Activated T-cell treated with anti-CD3 and anti-CD28 coated beads, Interleukin-2, amount 50 U/mL, for 72 hours (primary cell): Measurements from ENCODE around the gene TADA2A. TPM values are rescaled to one million over a fixed set of nuclear protein-coding genes. Genes with fewer than 3 reads are reported as not detected.
A peak's percentile ranks its signal among the peaks of the same experiment; 100 is the strongest.

Experiments used
- ATAC-seq, 2 donors: fragments of 150-1000 bp; cut with Tn5 transposase; replicated peaks in 1 of 2; 2 replicates each; pipeline ENCODE4 v1.10.0; 2021; ENCODE audit warnings: moderate library complexity in 2 of 2, mild to moderate bottlenecking in 1 of 2
- DNase-seq, 2 donors: peaks; one replicate each; pipeline ENCODE4 v3.0.0; 2021 to 2022; ENCODE audit warnings: mixed read lengths in 1 of 2
- H3K27ac Mint-ChIP-seq: one replicate; pipeline ENCODE4 v1.8.0; 2022; ENCODE audit warnings: mild to moderate bottlenecking, moderate library complexity, mixed read lengths
- H3K27me3 Mint-ChIP-seq: one replicate; pipeline ENCODE4 v1.8.0; 2022; ENCODE audit warnings: low read depth, mixed read lengths
- H3K36me3 Mint-ChIP-seq, 2 donors: one replicate each; pipeline ENCODE4 v1.8.0; 2022; ENCODE audit warnings: mixed read lengths in 2 of 2, mild to moderate bottlenecking in 1 of 2; ENCODE audit not compliant: insufficient read depth in 2 of 2
- H3K4me1 Mint-ChIP-seq: one replicate; pipeline ENCODE4 v1.8.0; 2022; ENCODE audit warnings: low read depth, mixed read lengths
- H3K4me3 Mint-ChIP-seq, 2 donors: one replicate each; pipeline ENCODE4 v1.8.0; 2022; ENCODE audit warnings: mild to moderate bottlenecking in 2 of 2, mixed read lengths in 2 of 2, moderate library complexity in 2 of 2
- H3K9me3 Mint-ChIP-seq, 2 donors: one replicate each; pipeline ENCODE4 v1.8.0; 2022; ENCODE audit warnings: mixed read lengths in 2 of 2
- total RNA-seq, 2 donors: library from RNA; stranded (reverse); gene quantifications; one replicate each; pipeline ENCODE4 v1.2.3, GENCODE V29; 2022

TADA2A gene
- total RNA-seq, 2 donors from 2014 or later: 39.4 to 42.3 TPM

DNA sequence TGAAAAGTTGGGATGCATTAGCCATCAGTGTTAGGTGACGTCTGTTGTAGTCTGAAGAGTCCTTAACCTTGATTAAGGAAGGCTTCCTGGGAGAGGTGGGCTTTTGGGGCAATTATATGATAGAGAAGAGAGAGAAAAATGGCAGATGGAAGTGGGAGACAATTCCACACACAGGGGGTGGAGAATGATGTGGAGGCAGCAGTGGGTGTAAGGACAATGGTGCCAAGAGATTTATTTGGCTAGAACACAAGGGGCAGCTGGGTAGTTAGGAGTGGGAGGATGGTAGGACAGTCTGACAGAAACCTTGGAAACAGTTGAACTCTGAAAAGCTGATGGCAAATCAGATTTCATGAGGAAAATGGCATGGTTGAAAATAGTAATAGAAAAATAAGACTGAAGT lies 72.3 kb downstream of the TADA2A start:
- peaks cover 4 to 11% of the 10 kb centered on the region in 2 donors for H3K36me3 Mint-ChIP-seq
- H3K27ac Mint-ChIP-seq: no peak overlapping the region
- no peak overlapping the region for H3K4me3 Mint-ChIP-seq
- ATAC-seq (no peak), DNase-seq (no peak)
- no peaks in the 10 kb centered on the region for H3K27me3 Mint-ChIP-seq
- no peaks in the 10 kb centered on the region for H3K9me3 Mint-ChIP-seq
- H3K4me1 Mint-ChIP-seq: peaks cover 12% of the 10 kb centered on the region

DNA sequence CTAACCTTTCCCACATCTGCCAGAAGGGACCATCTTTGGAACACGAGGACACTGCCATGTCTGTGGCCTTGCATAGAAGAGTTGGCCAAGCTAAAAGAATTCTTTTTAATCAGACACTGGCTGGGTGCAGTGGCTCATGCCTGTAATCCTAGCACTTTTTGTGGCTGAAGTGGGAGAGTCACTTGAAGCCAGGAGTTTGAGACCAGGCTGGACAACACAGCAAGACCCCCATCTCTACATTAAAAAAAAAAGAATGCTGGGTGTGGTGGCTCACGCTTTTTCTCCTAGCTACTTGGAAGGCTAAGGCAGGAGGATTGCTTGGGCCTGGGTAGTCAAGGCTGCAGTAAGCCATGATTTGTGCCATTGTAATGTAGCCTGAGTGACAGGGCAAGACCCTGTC lies 73.7 kb downstream of the TADA2A start:
- H3K27ac Mint-ChIP-seq: no peak overlapping the region
- peaks cover 12% of the 10 kb centered on the region for H3K4me1 Mint-ChIP-seq
- no peak for DNase-seq
- H3K9me3 Mint-ChIP-seq: no peaks in the 10 kb centered on the region
- H3K27me3 Mint-ChIP-seq: no peaks in the 10 kb centered on the region
- no peak overlapping the region for H3K4me3 Mint-ChIP-seq
- H3K36me3 Mint-ChIP-seq: peaks cover 4 to 11% of the 10 kb centered on the region in 2 donors
- ATAC-seq: no peak

DNA sequence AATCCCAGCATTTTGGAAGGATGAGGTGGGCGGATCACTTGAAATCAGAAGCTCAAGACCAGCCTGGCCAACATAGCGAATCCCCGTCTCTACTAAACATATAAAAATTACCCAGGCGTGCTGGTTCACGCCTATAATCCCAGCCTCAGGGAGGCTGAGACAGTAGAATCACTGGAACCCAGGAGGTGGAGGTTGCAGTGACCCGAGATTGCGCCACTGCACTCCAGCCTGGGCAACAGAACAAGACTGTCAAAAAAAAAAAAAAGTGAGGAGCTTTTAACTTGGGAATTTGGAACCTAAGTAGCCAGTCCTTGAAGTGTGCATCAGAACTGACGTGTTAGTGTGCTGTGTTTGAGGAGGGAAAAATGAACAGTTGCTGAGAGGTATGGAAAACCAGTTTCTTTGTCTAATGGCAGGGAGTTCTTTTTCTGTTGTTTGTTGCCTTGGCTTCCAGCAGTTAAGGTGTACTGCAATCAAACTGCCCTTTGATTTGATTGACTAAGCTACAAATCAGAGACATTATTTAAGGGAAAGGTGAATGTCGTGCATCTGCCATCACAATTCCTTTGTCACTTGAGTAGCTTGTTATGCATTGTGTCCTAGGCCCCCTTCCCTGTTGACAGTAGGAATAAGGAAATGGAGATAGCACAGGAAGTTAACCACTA lies 74.4 kb downstream of the TADA2A start:
- DNase-seq: no peak
- Mint-ChIP-seq H3K27ac (no peak overlapping the region), H3K27me3 (no peaks in the 10 kb centered on the region), H3K36me3 (peaks cover 4 to 11% of the 10 kb centered on the region in 2 donors), H3K4me1 (peaks cover 12% of the 10 kb centered on the region), H3K9me3 (no peaks in the 10 kb centered on the region), H3K4me3 (no peak overlapping the region)
- ATAC-seq: no peak

DNA sequence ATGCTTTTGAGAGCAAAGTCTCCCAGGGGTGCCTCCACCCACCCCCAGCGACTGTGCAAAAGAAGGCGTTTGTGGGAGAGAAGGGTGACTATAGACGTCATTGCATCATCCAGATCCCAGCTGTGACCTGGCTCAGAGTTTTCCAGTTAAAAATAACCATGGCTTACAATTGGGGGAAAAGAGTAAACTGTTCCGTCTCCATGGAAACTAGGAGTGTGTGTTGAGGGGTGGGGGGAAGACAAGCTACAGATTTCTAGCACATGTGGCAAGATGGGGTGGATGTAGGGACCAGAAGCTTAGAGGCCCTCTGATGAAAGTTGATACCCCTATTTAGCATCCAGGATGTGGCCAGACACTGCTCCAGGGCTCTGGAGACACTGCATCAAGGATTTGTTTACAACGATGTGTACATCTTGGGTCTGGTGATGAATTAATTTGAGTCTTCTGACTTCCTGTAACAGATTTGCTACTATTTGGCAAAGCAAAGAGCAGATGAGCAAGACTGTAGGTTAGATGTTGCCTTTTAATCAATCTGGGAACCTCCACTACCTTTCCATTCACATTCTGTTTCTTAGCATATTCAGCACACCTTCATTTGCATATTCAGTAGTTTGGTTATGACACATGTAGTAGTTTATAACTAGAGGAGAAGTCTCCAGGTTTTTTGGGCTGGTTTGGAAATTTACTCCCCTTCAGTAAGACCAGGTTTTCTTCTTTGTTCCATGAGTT lies 76.8 kb downstream of the TADA2A start:
- peaks cover 20% of the 10 kb centered on the region for H3K4me1 Mint-ChIP-seq
- no peaks in the 10 kb centered on the region for H3K27me3 Mint-ChIP-seq
- H3K4me3 Mint-ChIP-seq: no peak overlapping the region
- peaks cover 2 to 11% of the 10 kb centered on the region in 2 donors for H3K36me3 Mint-ChIP-seq
- peak overlapping the region; percentile 33 for H3K27ac Mint-ChIP-seq
- ATAC-seq: peak; percentile 23 to 52
- H3K9me3 Mint-ChIP-seq: no peaks in the 10 kb centered on the region
- no peak for DNase-seq

DNA sequence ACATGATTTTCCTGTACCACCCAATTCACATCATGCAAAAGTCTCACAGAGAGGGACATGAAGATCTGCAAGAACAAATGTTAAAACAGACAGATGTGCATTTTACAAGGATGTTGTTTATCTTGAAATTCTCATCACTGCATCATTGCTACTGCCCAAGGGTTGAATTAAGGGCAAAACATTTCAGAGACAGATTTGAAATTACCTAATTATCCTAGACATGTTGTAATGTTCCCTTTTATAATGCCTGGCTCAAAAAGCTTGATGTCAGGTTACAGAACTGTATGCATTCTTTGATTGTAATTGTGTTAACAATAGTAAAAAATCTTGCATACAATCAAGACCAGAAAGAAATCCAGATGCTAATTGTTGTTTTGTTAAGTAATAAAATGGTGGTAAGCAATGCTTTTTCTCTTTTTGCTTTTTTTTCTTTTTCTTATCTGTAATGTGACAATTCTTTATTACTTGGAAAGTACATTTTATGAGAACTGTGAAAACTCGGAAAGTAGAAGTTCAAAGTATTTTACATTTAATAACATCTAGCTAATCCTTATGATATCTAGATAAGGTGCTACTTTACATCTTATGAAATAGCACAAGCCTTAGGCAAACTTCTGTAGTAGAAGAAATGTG lies 79.4 kb downstream of the TADA2A start:
- Mint-ChIP-seq H3K27ac (no peak overlapping the region), H3K36me3 (peaks cover 0 to 2% of the 10 kb centered on the region in 2 donors), H3K27me3 (no peaks in the 10 kb centered on the region), H3K4me3 (no peak overlapping the region), H3K4me1 (peaks cover 35% of the 10 kb centered on the region), H3K9me3 (no peaks in the 10 kb centered on the region)
- no peak for ATAC-seq
- no peak for DNase-seq

DNA sequence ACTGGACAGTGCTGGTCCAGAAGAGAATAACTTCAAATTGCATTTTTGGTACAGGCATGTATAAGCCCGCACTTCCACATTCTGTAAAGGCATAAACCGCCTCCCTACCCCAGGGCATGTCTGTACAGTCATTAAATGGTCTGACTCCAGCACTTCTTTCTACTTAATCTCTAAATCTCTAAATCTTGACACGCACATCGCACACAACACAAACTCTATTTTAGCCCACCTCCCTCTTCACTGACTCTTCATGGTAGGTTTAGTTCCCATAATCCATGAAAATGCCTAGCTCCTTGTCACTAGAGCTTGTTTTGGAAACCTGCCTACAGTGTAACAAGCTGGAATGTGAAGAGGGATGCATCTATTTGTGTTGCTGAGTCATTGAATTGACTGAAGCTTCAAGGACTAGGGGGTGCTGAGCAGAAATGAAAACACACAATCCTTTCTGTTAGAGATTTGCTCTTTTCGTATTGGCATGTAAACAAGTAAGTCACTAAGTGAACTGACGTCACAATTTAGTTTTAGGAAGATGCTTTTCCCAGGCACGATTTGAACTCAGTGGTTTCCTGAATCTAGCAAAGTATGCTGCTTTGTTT lies 81.4 kb downstream of the TADA2A start:
- peaks cover 0 to 2% of the 10 kb centered on the region in 2 donors for H3K36me3 Mint-ChIP-seq
- no peaks in the 10 kb centered on the region for H3K9me3 Mint-ChIP-seq
- DNase-seq (peak in 1 of 2 donors; percentile 18), ATAC-seq (peak in 1 of 2 donors; percentile 20)
- peak overlapping the region; percentile 87 for H3K27ac Mint-ChIP-seq
- no peaks in the 10 kb centered on the region for H3K27me3 Mint-ChIP-seq
- H3K4me1 Mint-ChIP-seq: peaks cover 40% of the 10 kb centered on the region
- H3K4me3 Mint-ChIP-seq: peak overlapping the region; percentile 96 to 97

DNA sequence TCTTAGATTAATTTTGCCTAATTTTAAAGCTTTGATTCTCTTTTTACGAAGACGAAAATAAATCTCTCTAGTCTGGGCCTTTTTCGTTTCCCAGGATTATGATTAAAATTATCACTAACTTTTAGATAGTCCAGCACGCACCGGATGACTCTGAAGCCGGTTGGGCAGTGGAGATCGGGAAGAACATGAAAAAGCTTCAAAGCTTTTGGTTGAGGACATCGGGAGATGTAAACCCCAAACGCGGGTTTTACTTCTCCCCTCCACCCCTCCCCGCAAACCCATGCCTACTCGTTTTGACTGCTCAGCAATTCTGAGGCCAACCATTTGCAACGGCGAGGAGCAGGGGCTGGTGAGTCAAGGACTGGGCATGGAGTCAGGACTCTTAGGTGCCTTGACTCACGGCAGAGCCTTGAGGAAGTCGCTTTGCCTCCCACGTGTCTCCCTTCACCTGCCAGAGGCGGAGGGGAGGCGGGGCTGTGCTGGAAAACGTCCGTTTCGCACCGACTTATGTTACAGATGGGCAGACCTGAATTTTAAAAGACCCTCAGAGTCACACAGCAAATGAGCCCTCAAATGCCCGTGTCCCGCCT lies 82.0 kb downstream of the TADA2A start:
- peaks cover 0 to 2% of the 10 kb centered on the region in 2 donors for H3K36me3 Mint-ChIP-seq
- H3K27ac Mint-ChIP-seq: peak overlapping the region; percentile 87
- H3K27me3 Mint-ChIP-seq: no peaks in the 10 kb centered on the region
- DNase-seq (peak; percentile 68 to 81), ATAC-seq (peak; percentile 62 to 67)
- H3K4me3 Mint-ChIP-seq: peak overlapping the region; percentile 96 to 97
- peaks cover 38% of the 10 kb centered on the region for H3K4me1 Mint-ChIP-seq
- H3K9me3 Mint-ChIP-seq: no peaks in the 10 kb centered on the region

DNA sequence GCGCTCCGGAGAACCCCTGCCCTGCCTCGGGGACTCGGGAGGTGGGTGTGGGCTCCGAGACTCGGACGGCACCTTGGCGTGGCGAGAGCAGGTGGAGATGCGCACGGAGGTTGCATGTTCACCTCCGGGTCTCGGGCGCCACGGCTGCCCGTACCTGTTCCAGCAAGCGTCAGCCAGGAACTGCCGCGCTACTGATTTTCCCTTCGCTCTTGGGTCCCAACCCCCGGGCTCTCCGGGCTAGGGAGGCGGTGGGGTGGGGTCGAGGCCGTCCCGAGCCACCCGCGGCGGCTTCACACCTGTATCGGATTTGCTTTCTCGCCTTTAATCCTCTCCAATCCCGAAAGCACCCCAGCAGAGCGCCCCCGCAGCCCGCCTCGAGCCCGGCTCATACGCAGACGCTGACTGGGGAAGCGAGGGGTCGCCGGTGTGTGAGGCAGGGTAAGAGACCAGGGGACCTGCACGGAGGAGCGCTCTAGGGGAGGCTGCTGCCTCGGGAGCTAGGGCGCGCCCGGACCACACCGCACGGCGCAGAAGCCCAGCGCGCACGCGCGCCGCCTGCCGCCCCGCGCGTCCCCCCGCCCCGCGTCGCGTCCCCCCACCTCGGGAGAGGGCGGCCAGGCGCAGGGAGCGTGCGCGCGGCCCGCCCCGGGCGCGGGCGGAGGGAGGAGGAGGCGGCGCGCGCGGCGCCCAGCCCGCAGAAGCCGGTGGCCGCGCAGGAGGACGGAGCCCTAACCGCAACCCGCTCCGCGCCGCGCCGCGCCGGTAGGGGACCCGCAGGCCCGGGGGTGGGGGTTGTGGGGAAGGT lies 82.7 kb downstream of the TADA2A start, which contains the start of gene DUSP14:
DUSP14 (plus strand) TSS at position 695 of the 805 bp plus-strand sequence. CDS start 22,382 bp downstream, outside the sequence.
- Mint-ChIP-seq H3K4me3 (peak within 1 kb of the TSS; percentile 96 to 97), H3K9me3 (no peaks in the 10 kb centered on the region), H3K27ac (peak within 1 kb of the TSS; percentile 89), H3K36me3 (peaks cover 0 to 2% of the 10 kb centered on the region in 2 donors), H3K4me1 (peaks cover 40% of the 10 kb centered on the region), H3K27me3 (no peaks in the 10 kb centered on the region)
- ATAC-seq: peak; percentile 79 to 80
- DNase-seq: peak; percentile 81 to 87

DNA sequence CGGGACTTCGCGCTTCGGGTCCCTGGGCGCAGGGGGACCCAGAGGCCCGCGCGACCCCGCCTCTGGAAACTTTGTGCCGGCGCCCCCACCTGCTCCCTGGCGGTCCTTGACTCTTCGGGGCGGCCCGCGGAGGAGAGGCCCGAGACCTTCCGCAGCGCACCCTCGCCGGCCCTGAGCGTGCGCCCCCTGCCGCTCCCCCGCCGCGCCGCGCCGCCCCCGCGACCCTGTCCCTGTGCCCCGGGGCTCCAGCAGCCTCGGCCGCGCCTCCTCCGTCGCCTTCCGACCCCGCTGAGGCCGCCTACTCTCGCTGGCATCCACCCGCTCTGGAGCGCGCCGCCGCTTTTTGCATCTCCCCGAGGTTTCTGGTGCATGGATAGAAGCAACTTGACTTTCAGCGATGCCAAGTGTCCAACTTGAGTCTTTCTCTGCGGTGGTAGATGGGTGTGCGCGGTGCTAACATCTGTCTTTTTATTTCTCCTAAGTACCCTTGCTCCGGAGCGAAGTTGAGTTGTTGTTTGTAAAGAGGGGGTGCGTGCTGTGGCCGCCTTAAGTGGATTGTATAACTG lies 83.4 kb downstream of the TADA2A start:
- peak; percentile 64 to 65 for ATAC-seq
- Mint-ChIP-seq H3K9me3 (no peaks in the 10 kb centered on the region), H3K36me3 (peaks cover 0 to 2% of the 10 kb centered on the region in 2 donors), H3K4me1 (peaks cover 40% of the 10 kb centered on the region), H3K27me3 (no peaks in the 10 kb centered on the region), H3K27ac (peak overlapping the region; percentile 82), H3K4me3 (peak overlapping the region; percentile 95 to 97)
- DNase-seq: peak; percentile 85 to 89

DNA sequence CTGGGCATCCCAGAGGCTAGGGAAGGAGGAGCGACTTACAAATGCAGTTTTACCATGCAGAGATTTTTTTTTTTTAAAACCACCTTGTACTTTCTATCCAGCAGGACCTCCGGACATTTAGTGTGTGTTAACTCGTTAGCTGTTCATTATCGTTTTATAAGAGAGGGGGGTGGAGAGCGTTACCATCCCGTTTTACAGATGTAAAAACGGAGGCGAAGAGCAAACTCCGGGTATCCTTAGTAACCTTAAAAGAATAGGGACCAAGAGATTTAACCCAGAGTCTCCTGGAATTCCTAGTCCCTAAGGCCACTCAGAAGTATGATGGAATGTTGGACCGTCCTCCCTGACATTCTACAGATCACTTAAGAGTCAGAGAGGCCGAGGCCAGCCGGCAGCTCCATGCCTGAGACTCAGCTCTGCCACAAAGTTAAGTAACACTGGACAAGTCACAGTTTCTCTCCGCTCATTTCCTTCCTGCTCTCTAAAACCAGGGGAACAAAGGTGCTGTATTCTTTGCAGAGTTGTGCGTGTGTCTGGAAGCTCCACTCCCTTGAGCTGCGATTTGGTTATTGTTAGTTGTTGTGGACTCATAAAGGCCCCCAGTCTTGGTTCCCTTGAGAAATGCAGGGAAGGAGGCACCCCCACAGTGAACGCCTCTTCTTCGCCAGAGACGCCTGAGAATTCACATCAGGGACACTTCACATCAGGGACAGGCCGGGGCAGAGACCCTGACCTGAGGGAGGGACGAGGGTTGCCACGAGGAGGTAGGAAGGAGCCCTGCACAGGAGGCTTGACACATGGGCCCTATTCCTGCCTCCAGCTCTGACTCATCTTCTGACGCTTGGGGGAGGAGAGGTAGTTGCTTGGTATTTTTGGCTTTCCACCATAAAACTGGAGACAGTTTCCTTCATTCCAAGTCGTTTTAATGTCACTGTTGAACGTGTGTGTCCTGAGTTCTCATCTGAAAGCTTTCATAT lies 84.2 kb downstream of the TADA2A start:
- H3K36me3 Mint-ChIP-seq: peaks cover 0 to 2% of the 10 kb centered on the region in 2 donors
- H3K27ac Mint-ChIP-seq: peak overlapping the region; percentile 82
- H3K4me1 Mint-ChIP-seq: peaks cover 40% of the 10 kb centered on the region
- no peaks in the 10 kb centered on the region for H3K9me3 Mint-ChIP-seq
- peak overlapping the region; percentile 95 to 97 for H3K4me3 Mint-ChIP-seq
- DNase-seq (peak in 1 of 2 donors; percentile 22), ATAC-seq (no peak)
- no peaks in the 10 kb centered on the region for H3K27me3 Mint-ChIP-seq

DNA sequence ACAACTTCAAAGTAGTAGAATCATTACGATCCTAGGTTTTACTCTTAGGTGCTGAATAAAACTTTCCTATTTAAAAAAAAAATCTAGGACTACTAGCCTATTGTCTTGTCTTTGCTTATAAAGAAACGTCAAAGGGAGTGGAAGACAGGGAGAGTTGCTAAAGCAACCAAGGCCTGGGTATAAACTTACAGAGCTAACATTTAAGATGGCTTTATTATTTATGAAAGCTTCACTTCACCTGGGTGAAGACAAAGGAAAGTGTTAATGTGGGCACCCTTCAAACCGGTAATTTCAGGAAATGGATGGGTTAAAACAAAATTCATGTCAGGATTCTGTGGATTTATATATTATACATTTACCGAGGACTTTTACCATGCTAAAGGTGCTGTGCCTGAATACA lies 85.5 kb downstream of the TADA2A start:
- no peak for DNase-seq
- Mint-ChIP-seq H3K4me1 (peaks cover 40% of the 10 kb centered on the region), H3K27ac (no peak overlapping the region), H3K4me3 (peak overlapping the region in 1 of 2 donors; percentile 32), H3K36me3 (peaks cover 0 to 2% of the 10 kb centered on the region in 2 donors), H3K27me3 (no peaks in the 10 kb centered on the region), H3K9me3 (no peaks in the 10 kb centered on the region)
- ATAC-seq: no peak
